22Rv1 (cell line): ENCODE results near the gene NCOA1.

Source experiments
- ZFX ChIP-seq: fragments of 450-650 bp; IDR thresholded peaks from 2 replicates; pipeline ENCODE4 v1.6.1; 2017; ENCODE audit warnings: antibody characterized with exemption, borderline replicate concordance
- TF ChIP-seq, protein P1 (sequence below): fragments of 450-650 bp; IDR thresholded peaks from 2 replicates; pipeline ENCODE4 v1.5.1; 2017; ENCODE audit warnings: mild to moderate bottlenecking

DNA sequence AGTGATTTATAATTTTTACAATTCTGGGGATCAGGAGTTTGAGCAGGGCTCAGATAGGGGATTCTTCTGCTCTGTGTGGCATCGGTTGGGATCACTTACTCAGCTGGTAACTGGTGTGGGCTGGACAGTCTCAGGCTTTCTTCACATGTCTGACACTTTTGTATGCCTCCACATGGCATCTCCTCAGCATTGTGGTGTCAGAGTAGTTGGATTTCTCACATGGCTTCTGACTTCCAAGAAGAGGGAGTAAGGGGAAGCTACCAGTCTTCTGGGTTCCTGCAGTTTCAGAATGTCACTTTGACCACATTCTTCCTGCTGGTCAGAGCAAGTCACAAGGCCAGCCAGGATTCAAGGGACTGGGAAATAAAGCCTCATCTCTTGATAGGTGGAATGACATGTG is 55.6 kb downstream of the NCOA1 start:
- TF ChIP-seq ZFX = no peak
- TF ChIP-seq, protein P1, sequence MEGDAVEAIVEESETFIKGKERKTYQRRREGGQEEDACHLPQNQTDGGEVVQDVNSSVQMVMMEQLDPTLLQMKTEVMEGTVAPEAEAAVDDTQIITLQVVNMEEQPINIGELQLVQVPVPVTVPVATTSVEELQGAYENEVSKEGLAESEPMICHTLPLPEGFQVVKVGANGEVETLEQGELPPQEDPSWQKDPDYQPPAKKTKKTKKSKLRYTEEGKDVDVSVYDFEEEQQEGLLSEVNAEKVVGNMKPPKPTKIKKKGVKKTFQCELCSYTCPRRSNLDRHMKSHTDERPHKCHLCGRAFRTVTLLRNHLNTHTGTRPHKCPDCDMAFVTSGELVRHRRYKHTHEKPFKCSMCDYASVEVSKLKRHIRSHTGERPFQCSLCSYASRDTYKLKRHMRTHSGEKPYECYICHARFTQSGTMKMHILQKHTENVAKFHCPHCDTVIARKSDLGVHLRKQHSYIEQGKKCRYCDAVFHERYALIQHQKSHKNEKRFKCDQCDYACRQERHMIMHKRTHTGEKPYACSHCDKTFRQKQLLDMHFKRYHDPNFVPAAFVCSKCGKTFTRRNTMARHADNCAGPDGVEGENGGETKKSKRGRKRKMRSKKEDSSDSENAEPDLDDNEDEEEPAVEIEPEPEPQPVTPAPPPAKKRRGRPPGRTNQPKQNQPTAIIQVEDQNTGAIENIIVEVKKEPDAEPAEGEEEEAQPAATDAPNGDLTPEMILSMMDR = no peak
